K562 (cell line): ENCODE results near the gene SYNE1. TPM values are rescaled to one million over a fixed set of nuclear protein-coding genes. Genes with fewer than 3 reads are reported as not detected.

Source experiments
- ATAC-seq: fragments of 200-7000 bp; cut with Tn5 transposase; 3 replicates; pipeline ENCODE4 v1.9.1; 2020; ENCODE audit warnings: moderate library complexity
- BruUV-seq: library from RNA; stranded (reverse); fragments of 400-500 nt; replicated peaks from 2 replicates; lab custom pipeline; 2021; lab: Mats Ljungman, UMichigan
- CTCF ChIA-PET: fragments of 300-600 bp; formaldehyde crosslinking; extraction: SDS; loops from one replicate; lab custom pipeline; 2021; ENCODE audit warnings: low intra/inter-chr PET ratio; lab: Yijun Ruan, JAX
- POLR2A ChIA-PET: fragments of 300-600, 350-650 bp; sonication (Branson Sonifier 250); formaldehyde crosslinking; extraction: SDS; loops from one replicate; lab custom pipeline; 2021; ENCODE audit warnings: antibody characterized with exemption, inconsistent platforms; lab: Yijun Ruan, JAX
- DNase-seq, 4 experiments: peaks; one replicate each; pipeline versions ENCODE4 v3.0.0 to v3.0.0-alpha.2; 2011 to 2018; ENCODE audit warnings: low spot score in 3 of 4, mixed read lengths in 3 of 4; ENCODE audit errors: extremely low read depth in 1 of 4
- FAIRE-seq: peaks from 2 replicates; lab custom pipeline; 2011; peaks lifted over from hg19 to GRCh38; lab: Jason Lieb, UNC
- H2AFZ ChIP-seq: 2 replicates; pipeline ENCODE4 v1.6.0; 2011; ENCODE audit warnings: low read depth, low read length, control low read depth, inconsistent platforms
- H3K27ac ChIP-seq: fragments of 200-600 bp; 3 replicates; pipeline ENCODE4 v1.8.0; 2011; ENCODE audit warnings: low read depth, mild to moderate bottlenecking, control low read depth, inconsistent platforms, low read length, moderate library complexity, mixed read lengths; ENCODE audit errors: extremely low read depth
- H3K27me3 ChIP-seq, 2 experiments: fragments of 300-600 bp in 1 of 2; 2 replicates in 1 of 2; 3 replicates in 1 of 2; pipeline versions ENCODE4 v1.6.0 to v1.8.0; 2011; ENCODE audit warnings: inconsistent platforms in 2 of 2, low read length in 2 of 2, mild to moderate bottlenecking in 1 of 2, mixed read lengths in 1 of 2, moderate library complexity in 1 of 2; ENCODE audit not compliant: control insufficient read depth in 2 of 2, insufficient read depth in 2 of 2
- H3K36me3 ChIP-seq: fragments of 300-600 bp; 3 replicates; pipeline ENCODE4 v1.8.0; 2011; ENCODE audit warnings: mild to moderate bottlenecking, low read length, inconsistent platforms; ENCODE audit not compliant: control insufficient read depth, insufficient read depth
- H3K4me1 ChIP-seq, 2 experiments: fragments of 200-600 bp in 1 of 2; replicated peaks in 1 of 2; 2 replicates in 1 of 2; 3 replicates in 1 of 2; pipeline versions ENCODE4 v1.5.1 to v1.8.0; 2011; ENCODE audit warnings: inconsistent platforms in 2 of 2, low read length in 2 of 2, mild to moderate bottlenecking in 1 of 2, mixed read lengths in 1 of 2, moderate library complexity in 1 of 2; ENCODE audit not compliant: control insufficient read depth in 2 of 2, insufficient read depth in 2 of 2
- H3K4me2 ChIP-seq: 2 replicates; pipeline ENCODE4 v1.6.1; 2011; ENCODE audit warnings: low read length, control low read depth, inconsistent platforms, mixed read lengths; ENCODE audit not compliant: insufficient read depth
- H3K4me3 ChIP-seq: fragments of 200-600 bp; sonication (generic), shearing (Covaris generic); 2 replicates; pipeline ENCODE4 v1.5.1; 2016; ENCODE audit warnings: control low read depth, inconsistent platforms
- H3K79me2 ChIP-seq: fragments of 200-600 bp; 3 replicates; pipeline ENCODE4 v1.8.0; 2011; ENCODE audit warnings: low read length, inconsistent platforms; ENCODE audit not compliant: control insufficient read depth, insufficient read depth
- H3K9ac ChIP-seq, 2 experiments: 2 replicates each; pipeline versions ENCODE4 v1.6.0 to v1.6.1; 2011; ENCODE audit warnings: low read depth in 2 of 2, low read length in 2 of 2, control low read depth in 1 of 2, inconsistent platforms in 1 of 2, mild to moderate bottlenecking in 1 of 2, mixed read lengths in 1 of 2; ENCODE audit not compliant: insufficient read depth in 1 of 2
- H3K9me1 ChIP-seq: one replicate; pipeline ENCODE4 v1.6.0; 2011; ENCODE audit warnings: inconsistent platforms, mild to moderate bottlenecking, low read length, moderate library complexity; ENCODE audit not compliant: control insufficient read depth, insufficient read depth
- H3K9me3 ChIP-seq: replicated peaks from 2 replicates; pipeline ENCODE4 v1.5.1; 2011; ENCODE audit warnings: low read depth, low read length, inconsistent platforms; ENCODE audit not compliant: control insufficient read depth, insufficient read depth
- H4K20me1 ChIP-seq: replicated peaks from 2 replicates; pipeline ENCODE4 v1.6.1; 2011; ENCODE audit warnings: low read length, inconsistent platforms, mixed read lengths; ENCODE audit not compliant: control insufficient read depth, insufficient read depth
- EWSR1 ChIP-seq: fragments of 450-650 bp; IDR thresholded peaks from 2 replicates; pipeline ENCODE4 v1.6.1; 2018; ENCODE audit warnings: borderline replicate concordance, mild to moderate bottlenecking, low read depth, moderate library complexity; ENCODE audit not compliant: partially characterized antibody
- SP2 ChIP-seq: IDR thresholded peaks from 2 replicates; pipeline ENCODE4 v1.6.1; 2011; ENCODE audit warnings: mild to moderate bottlenecking, low read depth, low read length, moderate library complexity; ENCODE audit not compliant: poor library complexity, severe bottlenecking; ENCODE audit errors: extremely low read depth
- TEAD4 ChIP-seq, 2 experiments: sonication (generic) in 1 of 2; formaldehyde crosslinking in 1 of 2; IDR thresholded peaks; 2 replicates each; pipeline versions ENCODE4 v1.6.1 to v1.8.0; 2012 to 2022; ENCODE audit warnings: borderline replicate concordance in 1 of 2, inconsistent platforms in 1 of 2, low read length in 1 of 2, mild to moderate bottlenecking in 1 of 2, missing genetic modification reagents in 1 of 2
- WGBS: fragments of 100-300 bp; shearing (Covaris generic); methylation state at CpG from one replicate; pipeline ENCODE4 v1.1.6; 2016; ENCODE audit warnings: low coverage, mixed read lengths; ENCODE audit not compliant: insufficient coverage; ENCODE audit errors: missing lambda C conversion rate; 5-methylcytosine and 5-hydroxymethylcytosine counted together
- in situ Hi-C: fragments of 300-500 bp; cut with MboI; formaldehyde crosslinking; loops from 4 replicates; pipeline ENCODE4 v1.15.0; 2018; ENCODE audit warnings: inconsistent platforms, mixed read lengths
- intact Hi-C: fragments of 100-400 bp; cut with micrococcal nuclease; formaldehyde crosslinking; loops from 2 replicates; pipeline ENCODE4 v1.14.2; 2022
- polyA plus RNA-seq, 8 experiments: library from polyadenylated mRNA; depleted of rRNA in 4 of 8; stranded (reverse) in 5 of 8; unstranded in 3 of 8; fragments of >200 nt; fragmentation: Nextera tagmentation in 2 of 8; fragmentation: Illumina TruSeq in 1 of 8; extraction: Ambion mirVana in 2 of 8; extraction: Trizol in 1 of 8; gene quantifications; 2 replicates each; pipeline versions ENCODE4 v1.2.1 to v1.2.3, GENCODE V29; 2011 to 2014; ENCODE audit warnings: inconsistent platforms in 1 of 8, missing spikeins in 1 of 8
- total RNA-seq, 7 experiments: library from RNA; depleted of rRNA in 6 of 7; stranded (reverse); fragments of >200 nt in 6 of 7; fragmentation: Illumina TruSeq in 2 of 7; extraction: Trizol in 2 of 7; gene quantifications; 2 replicates each; pipeline versions ENCODE4 v1.2.1 to v1.2.3, GENCODE V29; 2011 to 2021; ENCODE audit warnings: low replicate concordance in 1 of 7
- TF ChIP-seq, protein P1 (sequence below): IDR thresholded peaks from 2 replicates; pipeline ENCODE4 v1.6.1; 2011; ENCODE audit warnings: borderline replicate concordance, low read depth, mild to moderate bottlenecking, moderate library complexity, low read length; ENCODE audit not compliant: insufficient read depth, poor library complexity, severe bottlenecking
- TF ChIP-seq, protein P2 (sequence below): fragments of 450-650 bp; IDR thresholded peaks from 2 replicates; pipeline ENCODE4 v1.6.1; 2016; ENCODE audit warnings: missing biosample characterization, missing genetic modification characterization
- TF ChIP-seq, protein P3 (sequence below): fragments of 250-450 bp; sonication (Bioruptor Pico); IDR thresholded peaks from 2 replicates; pipeline ENCODE4 v1.5.0; 2021; ENCODE audit warnings: mild to moderate bottlenecking, borderline replicate concordance
- TF ChIP-seq, protein P4 (sequence below): fragments of 250-450 bp; sonication (Bioruptor Pico); IDR thresholded peaks from 2 replicates; pipeline ENCODE4 v1.8.0; 2022; ENCODE audit warnings: moderate library complexity, mild to moderate bottlenecking, inconsistent platforms

The SYNE1 gene
- total and polyA plus RNA-seq, 9 of the 15 experiments (the other 6 are each of a cell fraction or from before 2014, with no cell fraction given) = under 0.01 to 0.42 (median 0.08) TPM; not detected in 1

DNA sequence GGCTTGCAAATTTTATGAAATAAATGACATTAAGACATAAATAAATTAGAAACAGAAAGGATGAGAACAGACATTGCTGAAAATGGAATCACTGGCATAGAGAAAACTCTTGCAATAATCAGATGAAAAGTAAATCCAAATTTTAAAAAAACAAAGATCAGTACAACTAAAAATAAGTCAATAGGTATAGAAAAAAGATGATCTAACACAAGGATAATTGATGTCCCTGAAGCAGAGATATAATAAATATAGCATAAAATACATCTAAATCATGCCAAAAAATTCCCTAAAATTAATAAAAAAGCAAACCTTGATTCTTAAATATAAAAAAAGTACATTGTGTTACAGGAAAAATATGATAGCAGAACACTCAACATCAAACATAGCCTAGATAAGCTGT is 379.6 kb downstream of the SYNE1 start (continued):
- TF ChIP-seq EWSR1 (no peak), TEAD4 (IDR thresholded peaks at IDR 0.05; ENCODE audit: low read length) (no peak), TEAD4 (CRISPR knock-in tag; IDR thresholded peaks at IDR 0.05; ENCODE audit: borderline replicate concordance) (no peak)
- TF ChIP-seq, protein P1, sequence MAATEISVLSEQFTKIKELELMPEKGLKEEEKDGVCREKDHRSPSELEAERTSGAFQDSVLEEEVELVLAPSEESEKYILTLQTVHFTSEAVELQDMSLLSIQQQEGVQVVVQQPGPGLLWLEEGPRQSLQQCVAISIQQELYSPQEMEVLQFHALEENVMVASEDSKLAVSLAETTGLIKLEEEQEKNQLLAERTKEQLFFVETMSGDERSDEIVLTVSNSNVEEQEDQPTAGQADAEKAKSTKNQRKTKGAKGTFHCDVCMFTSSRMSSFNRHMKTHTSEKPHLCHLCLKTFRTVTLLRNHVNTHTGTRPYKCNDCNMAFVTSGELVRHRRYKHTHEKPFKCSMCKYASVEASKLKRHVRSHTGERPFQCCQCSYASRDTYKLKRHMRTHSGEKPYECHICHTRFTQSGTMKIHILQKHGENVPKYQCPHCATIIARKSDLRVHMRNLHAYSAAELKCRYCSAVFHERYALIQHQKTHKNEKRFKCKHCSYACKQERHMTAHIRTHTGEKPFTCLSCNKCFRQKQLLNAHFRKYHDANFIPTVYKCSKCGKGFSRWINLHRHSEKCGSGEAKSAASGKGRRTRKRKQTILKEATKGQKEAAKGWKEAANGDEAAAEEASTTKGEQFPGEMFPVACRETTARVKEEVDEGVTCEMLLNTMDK = no peak
- TF ChIP-seq, protein P2, sequence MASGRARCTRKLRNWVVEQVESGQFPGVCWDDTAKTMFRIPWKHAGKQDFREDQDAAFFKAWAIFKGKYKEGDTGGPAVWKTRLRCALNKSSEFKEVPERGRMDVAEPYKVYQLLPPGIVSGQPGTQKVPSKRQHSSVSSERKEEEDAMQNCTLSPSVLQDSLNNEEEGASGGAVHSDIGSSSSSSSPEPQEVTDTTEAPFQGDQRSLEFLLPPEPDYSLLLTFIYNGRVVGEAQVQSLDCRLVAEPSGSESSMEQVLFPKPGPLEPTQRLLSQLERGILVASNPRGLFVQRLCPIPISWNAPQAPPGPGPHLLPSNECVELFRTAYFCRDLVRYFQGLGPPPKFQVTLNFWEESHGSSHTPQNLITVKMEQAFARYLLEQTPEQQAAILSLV (tag) = no peak
- TF ChIP-seq, all 486 proteins: peak for 0

DNA sequence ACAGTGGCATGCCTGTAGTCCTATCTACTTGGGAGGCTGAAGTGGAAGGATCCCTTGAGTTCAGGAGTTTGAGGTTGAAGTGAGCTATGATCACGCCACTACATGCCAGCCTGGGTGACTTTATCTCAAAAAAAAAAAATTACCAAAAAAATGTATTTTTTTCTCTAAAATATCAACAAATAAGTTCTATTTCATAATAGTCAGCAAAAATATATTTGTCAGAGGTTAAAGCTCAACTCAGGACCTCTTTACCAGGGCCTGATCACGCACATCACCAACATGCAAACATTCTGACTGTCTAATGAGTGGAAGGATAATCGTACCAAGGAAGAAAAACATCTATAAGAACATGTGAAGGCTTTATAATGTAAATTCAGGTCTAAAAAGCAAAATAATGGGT is 387.0 kb downstream of the SYNE1 start:
- Histone ChIP-seq H3K27me3 (peaks cover 0 to 4% of the 10 kb centered on the region in 2 experiments; a peak in 1 of 5 replicates), H3K27ac (no peak overlapping the region), H3K79me2 (no peaks in the 10 kb centered on the region), H3K4me3 (no peak overlapping the region), H3K36me3 (no peaks in the 10 kb centered on the region), H2AFZ (no peak overlapping the region), H3K4me2 (no peak overlapping the region), H3K9me1 (no peaks in the 10 kb centered on the region), H4K20me1 (no peaks in the 10 kb centered on the region), H3K9ac (no peak overlapping the region), H3K9me3 (no peaks in the 10 kb centered on the region), H3K4me1 (no peaks in the 10 kb centered on the region)
- intact Hi-C loops (no loop called here), in situ Hi-C loops (no loop called here)
- no peak for FAIRE-seq
- ATAC-seq = no peak
- WGBS = 5% methylated on average over 3 of the region's 3 CpGs
- ChIA-PET CTCF (no interaction called here), POLR2A (no interaction called here)
- BruUV-seq = no TSS peak
- no peak for DNase-seq
- TF ChIP-seq, protein P3, sequence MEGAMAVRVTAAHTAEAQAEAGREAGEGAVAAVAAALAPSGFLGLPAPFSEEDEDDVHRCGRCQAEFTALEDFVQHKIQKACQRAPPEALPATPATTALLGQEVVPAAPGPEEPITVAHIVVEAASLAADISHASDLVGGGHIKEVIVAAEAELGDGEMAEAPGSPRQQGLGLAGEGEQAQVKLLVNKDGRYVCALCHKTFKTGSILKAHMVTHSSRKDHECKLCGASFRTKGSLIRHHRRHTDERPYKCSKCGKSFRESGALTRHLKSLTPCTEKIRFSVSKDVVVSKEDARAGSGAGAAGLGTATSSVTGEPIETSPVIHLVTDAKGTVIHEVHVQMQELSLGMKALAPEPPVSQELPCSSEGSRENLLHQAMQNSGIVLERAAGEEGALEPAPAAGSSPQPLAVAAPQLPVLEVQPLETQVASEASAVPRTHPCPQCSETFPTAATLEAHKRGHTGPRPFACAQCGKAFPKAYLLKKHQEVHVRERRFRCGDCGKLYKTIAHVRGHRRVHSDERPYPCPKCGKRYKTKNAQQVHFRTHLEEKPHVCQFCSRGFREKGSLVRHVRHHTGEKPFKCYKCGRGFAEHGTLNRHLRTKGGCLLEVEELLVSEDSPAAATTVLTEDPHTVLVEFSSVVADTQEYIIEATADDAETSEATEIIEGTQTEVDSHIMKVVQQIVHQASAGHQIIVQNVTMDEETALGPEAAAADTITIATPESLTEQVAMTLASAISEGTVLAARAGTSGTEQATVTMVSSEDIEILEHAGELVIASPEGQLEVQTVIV (CRISPR knock-in tag) = no peak
- TF ChIP-seq, protein P4, sequence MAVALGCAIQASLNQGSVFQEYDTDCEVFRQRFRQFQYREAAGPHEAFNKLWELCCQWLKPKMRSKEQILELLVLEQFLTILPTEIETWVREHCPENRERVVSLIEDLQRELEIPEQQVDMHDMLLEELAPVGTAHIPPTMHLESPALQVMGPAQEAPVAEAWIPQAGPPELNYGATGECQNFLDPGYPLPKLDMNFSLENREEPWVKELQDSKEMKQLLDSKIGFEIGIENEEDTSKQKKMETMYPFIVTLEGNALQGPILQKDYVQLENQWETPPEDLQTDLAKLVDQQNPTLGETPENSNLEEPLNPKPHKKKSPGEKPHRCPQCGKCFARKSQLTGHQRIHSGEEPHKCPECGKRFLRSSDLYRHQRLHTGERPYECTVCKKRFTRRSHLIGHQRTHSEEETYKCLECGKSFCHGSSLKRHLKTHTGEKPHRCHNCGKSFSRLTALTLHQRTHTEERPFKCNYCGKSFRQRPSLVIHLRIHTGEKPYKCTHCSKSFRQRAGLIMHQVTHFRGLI = no peak
- no peak for TF ChIP-seq SP2
